GM19468 (cell line): ENCODE measurements around the gene MBD4.
"Not testable (repeated sequence)": the region's sequence is repeated elsewhere in the genome, so short reads cannot be mapped to it uniquely, and the experiment has no call there.

ENCODE experiments used
- ATAC-seq: cut with Tn5 transposase; IDR thresholded peaks from one replicate; pipeline ENCODE4 v1.9.1; 2021; ENCODE audit warnings: mild to moderate bottlenecking, moderate library complexity, moderate number of reproducible peaks; ENCODE audit not compliant: unreplicated experiment; ENCODE audit errors: extremely low read depth

MBD4 gene

GRCh38 chr3:129413687-129414506, 25.9 kb downstream of the MBD4 start:
- peak; percentile 52 for ATAC-seq

GRCh38 chr3:129413238-129413637, 26.5 kb downstream of the MBD4 start:
- ATAC-seq, result not testable (repeated sequence)

- ATAC-seq, result no peak
Measured at GRCh38 chr3:129412542-129413198, 27.1 kb downstream of the MBD4 start.

GRCh38 chr3:129410971-129411370, 28.8 kb downstream of the MBD4 start:
- ATAC-seq, result no peak

GRCh38 chr3:129409541-129409940, 30.2 kb downstream of the MBD4 start:
- ATAC-seq, result no peak

GRCh38 chr3:129404610-129405009, 35.1 kb downstream of the MBD4 start:
- no peak for ATAC-seq

GRCh38 chr3:129404130-129404529, 35.6 kb downstream of the MBD4 start:
- ATAC-seq, result no peak

- ATAC-seq, result no peak
Measured at GRCh38 chr3:129403450-129403849, 36.3 kb downstream of the MBD4 start.

GRCh38 chr3:129402616-129403015, 37.1 kb downstream of the MBD4 start:
- no peak for ATAC-seq

GRCh38 chr3:129402210-129402609, 37.5 kb downstream of the MBD4 start:
- no peak for ATAC-seq

GRCh38 chr3:129399895-129400357, 39.8 kb downstream of the MBD4 start:
- ATAC-seq, result no peak

- peak; percentile 66 for ATAC-seq
Measured at GRCh38 chr3:129399145-129399894, 40.4 kb downstream of the MBD4 start.

GRCh38 chr3:129398803-129399144, 41.0 kb downstream of the MBD4 start:
- ATAC-seq, result no peak

- not testable (repeated sequence) for ATAC-seq
Measured at GRCh38 chr3:129393760-129394564, 45.8 kb downstream of the MBD4 start.

GRCh38 chr3:129393271-129393670, 46.5 kb downstream of the MBD4 start:
- no peak for ATAC-seq

- not testable (repeated sequence) for ATAC-seq
Measured at GRCh38 chr3:129392106-129392887, 47.5 kb downstream of the MBD4 start.

- not testable (repeated sequence) for ATAC-seq
Measured at GRCh38 chr3:129391583-129391982, 48.2 kb downstream of the MBD4 start.

- no peak for ATAC-seq
Measured at GRCh38 chr3:129389572-129389937, 50.2 kb downstream of the MBD4 start.

GRCh38 chr3:129388791-129389571, 50.8 kb downstream of the MBD4 start:
- not testable (repeated sequence) for ATAC-seq
